CD4-positive, CD25-positive, alpha-beta regulatory T cell (primary cell): Measurements from ENCODE around the gene KIF26A. TPM values are rescaled to one million over a fixed set of nuclear protein-coding genes. Genes with fewer than 3 reads are reported as not detected.

Source experiments
- ATAC-seq, 2 donors: fragments of 150-1000 bp; cut with Tn5 transposase; one replicate each; pipeline ENCODE4 v1.10.0; 2021; ENCODE audit warnings: low read depth in 2 of 2, moderate number of reproducible peaks in 2 of 2, moderate library complexity in 1 of 2
- DNase-seq, 3 donors: peaks; one replicate each; pipeline versions ENCODE4 v3.0.0 to v3.0.0-alpha.2; 2012 to 2022; ENCODE audit warnings: mixed read lengths in 1 of 3
- H3K27ac ChIP-seq: one replicate; pipeline ENCODE4 v1.7.0; 2013; ENCODE audit warnings: mild to moderate bottlenecking, low read length; ENCODE audit not compliant: insufficient read depth, poor library complexity, severe bottlenecking
- H3K27me3 ChIP-seq: one replicate; pipeline ENCODE4 v1.7.0; 2013; ENCODE audit warnings: low read length; ENCODE audit not compliant: control insufficient read depth, insufficient read depth
- H3K36me3 ChIP-seq: one replicate; pipeline ENCODE4 v1.7.0; 2013; ENCODE audit warnings: mild to moderate bottlenecking, low read length, moderate library complexity; ENCODE audit not compliant: control insufficient read depth, insufficient read depth
- H3K4me1 ChIP-seq: 2 replicates; pipeline ENCODE4 v1.7.0; 2013; ENCODE audit warnings: mild to moderate bottlenecking, low read length; ENCODE audit not compliant: insufficient read depth, control insufficient read depth, poor library complexity, severe bottlenecking
- H3K4me3 ChIP-seq: one replicate; pipeline ENCODE4 v1.7.0; 2013; ENCODE audit warnings: low read depth, mild to moderate bottlenecking, low read length, moderate library complexity
- H3K9me3 ChIP-seq, 2 experiments: 1 replicate in 1 of 2; 2 replicates in 1 of 2; pipeline ENCODE4 v1.7.0; 2013; ENCODE audit warnings: low read length in 2 of 2, mild to moderate bottlenecking in 1 of 2, moderate library complexity in 1 of 2; ENCODE audit not compliant: control insufficient read depth in 2 of 2
- H3K27ac Mint-ChIP-seq, 3 donors: one replicate each; pipeline ENCODE4 v1.8.0; 2020 to 2022; ENCODE audit warnings: mild to moderate bottlenecking in 3 of 3, mixed read lengths in 3 of 3, moderate library complexity in 2 of 3
- H3K27me3 Mint-ChIP-seq: one replicate; pipeline ENCODE4 v1.8.0; 2022; ENCODE audit warnings: mild to moderate bottlenecking, mixed read lengths
- H3K36me3 Mint-ChIP-seq: one replicate; pipeline ENCODE4 v1.8.0; 2020; ENCODE audit warnings: mixed read lengths
- H3K4me1 Mint-ChIP-seq, 4 donors: one replicate each; pipeline ENCODE4 v1.8.0; 2020 to 2022; ENCODE audit warnings: mixed read lengths in 4 of 4, mild to moderate bottlenecking in 1 of 4
- H3K4me3 Mint-ChIP-seq, 4 donors: one replicate each; pipeline ENCODE4 v1.8.0; 2020 to 2022; ENCODE audit warnings: mild to moderate bottlenecking in 4 of 4, mixed read lengths in 4 of 4, moderate library complexity in 3 of 4
- H3K9me3 Mint-ChIP-seq, 7 donors: one replicate each; pipeline ENCODE4 v1.8.0; 2020 to 2022; ENCODE audit warnings: mixed read lengths in 7 of 7, mild to moderate bottlenecking in 3 of 7, moderate library complexity in 2 of 7
- polyA plus RNA-seq, 4 donors: library from polyadenylated mRNA; unstranded; fragments of 300-500 nt; fragmentation: Illumina TruSeq; gene quantifications; one replicate each; pipeline ENCODE4 v1.2.3, GENCODE V29; 2021
- total RNA-seq: library from RNA; stranded (reverse); gene quantifications from one replicate; pipeline ENCODE4 v1.2.3, GENCODE V29; 2022

The KIF26A gene
- total and polyA plus RNA-seq, 5 donors from 2014 or later = 0.07 TPM; not detected in 4

DNA sequence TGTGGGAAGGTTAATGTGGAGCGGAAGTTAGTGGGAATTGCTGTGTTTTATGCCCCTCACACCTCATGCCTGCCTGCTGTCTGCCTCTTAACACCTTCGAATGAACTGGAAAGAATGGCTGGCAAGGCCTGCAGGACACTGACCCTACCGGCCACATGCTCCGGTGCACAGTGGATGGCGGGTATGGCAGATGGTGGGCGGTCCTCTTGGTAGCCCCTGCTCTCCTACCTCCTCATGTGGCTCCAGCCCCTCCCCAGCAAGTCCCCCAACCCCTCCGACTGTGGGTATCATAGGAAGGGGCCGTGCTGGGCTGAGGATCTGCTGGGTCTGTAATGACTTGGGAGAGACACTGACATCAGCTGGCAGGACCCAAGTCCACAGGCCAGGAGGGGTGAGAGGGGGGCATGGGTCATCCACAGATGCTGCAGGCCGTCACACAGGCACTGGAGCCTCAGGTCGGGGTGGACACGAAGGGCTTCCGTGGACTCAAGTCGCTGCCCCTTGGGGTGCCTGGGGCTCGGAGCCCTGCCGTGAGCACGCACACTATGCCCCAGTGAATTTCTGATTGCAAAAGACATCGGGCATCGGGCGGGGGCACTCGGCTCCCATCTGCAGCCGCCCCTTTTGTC is 77.4 kb downstream of the KIF26A start:
- H3K36me3 ChIP-seq = no peaks in the 10 kb centered on the region
- H3K27ac Mint-ChIP-seq = no peak overlapping the region
- H3K27ac ChIP-seq = no peak overlapping the region
- no peaks in the 10 kb centered on the region for H3K27me3 ChIP-seq
- peaks cover 0 to 2% (median 0%) of the 10 kb centered on the region in 7 donors for H3K9me3 Mint-ChIP-seq
- no peaks in the 10 kb centered on the region for H3K36me3 Mint-ChIP-seq
- no peaks in the 10 kb centered on the region for H3K9me3 ChIP-seq
- no peak overlapping the region for H3K4me3 ChIP-seq
- H3K27me3 Mint-ChIP-seq = no peaks in the 10 kb centered on the region
- no peaks in the 10 kb centered on the region for H3K4me1 Mint-ChIP-seq
- no peak overlapping the region for H3K4me3 Mint-ChIP-seq
- DNase-seq (no peak), ATAC-seq (no peak)
- no peaks in the 10 kb centered on the region for H3K4me1 ChIP-seq

DNA sequence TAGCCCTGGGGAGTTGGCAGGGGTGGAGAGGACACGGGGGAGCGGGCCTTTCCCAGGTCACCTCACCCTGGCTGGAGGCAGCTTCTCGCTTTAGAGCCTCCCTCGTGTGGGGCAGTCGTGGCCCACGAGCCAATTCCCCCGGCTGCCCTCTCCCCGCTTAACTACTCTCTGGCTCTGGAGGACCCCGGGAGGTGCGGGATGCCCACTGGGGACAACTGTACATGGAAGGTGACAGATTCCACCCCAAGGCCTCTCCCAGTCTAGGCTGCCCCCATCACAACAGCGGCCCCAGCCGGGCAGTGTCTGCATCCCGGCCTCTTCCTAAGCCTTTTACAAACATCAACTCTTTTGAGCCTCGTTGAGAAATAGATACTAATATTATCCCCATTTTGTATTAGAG is 78.1 kb downstream of the KIF26A start:
- no peak overlapping the region for H3K4me3 ChIP-seq
- H3K4me1 ChIP-seq = no peaks in the 10 kb centered on the region
- Mint-ChIP-seq H3K9me3 (peaks cover 0 to 2% (median 0%) of the 10 kb centered on the region in 7 donors), H3K36me3 (no peaks in the 10 kb centered on the region), H3K4me1 (no peaks in the 10 kb centered on the region), H3K4me3 (no peak overlapping the region), H3K27ac (no peak overlapping the region), H3K27me3 (no peaks in the 10 kb centered on the region)
- H3K27me3 ChIP-seq = no peaks in the 10 kb centered on the region
- H3K36me3 ChIP-seq = no peaks in the 10 kb centered on the region
- H3K27ac ChIP-seq = no peak overlapping the region
- H3K9me3 ChIP-seq = no peaks in the 10 kb centered on the region
- no peak for ATAC-seq
- DNase-seq = no peak

DNA sequence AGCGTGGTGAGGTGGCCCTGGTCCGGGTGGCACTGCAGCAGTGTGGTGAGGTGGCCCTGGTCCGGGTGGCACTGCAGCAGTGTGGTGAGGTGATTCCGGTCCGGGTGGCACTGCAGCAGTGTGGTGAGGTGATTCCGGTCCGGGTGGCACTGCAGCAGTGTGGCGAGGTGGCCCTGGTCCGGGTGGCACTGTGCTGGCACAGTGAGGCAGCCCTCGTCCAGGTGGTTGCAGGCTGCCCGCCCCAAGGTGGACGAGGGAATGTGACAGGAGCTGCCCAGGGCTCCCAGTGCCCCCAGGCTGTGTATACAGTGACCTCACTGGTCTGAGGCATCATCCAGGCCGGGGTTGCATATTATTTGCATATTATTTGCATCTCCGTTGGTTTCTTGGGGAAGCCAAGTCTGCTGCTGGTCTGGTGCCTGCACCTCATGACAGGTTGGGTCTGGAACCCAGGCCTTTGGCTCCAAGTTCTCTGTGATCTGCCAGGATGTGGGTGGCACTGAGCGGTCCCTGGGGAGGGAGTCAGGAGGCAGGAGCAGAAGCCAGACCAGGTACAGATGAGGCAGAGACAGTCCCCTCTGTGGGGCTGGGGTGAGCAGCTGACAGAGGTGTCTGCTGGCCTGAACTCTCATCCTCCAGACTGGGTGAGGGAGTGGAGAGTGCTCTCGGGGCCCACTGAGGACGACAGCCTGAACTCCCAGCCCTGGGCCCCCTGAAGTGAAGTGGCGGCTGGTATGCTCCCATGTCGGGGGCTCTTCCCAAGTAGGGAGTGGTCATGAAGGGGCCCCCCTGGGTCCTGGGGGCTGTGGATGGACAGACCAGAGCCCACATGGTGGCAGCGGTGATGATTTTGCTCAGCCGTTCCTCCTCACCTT is 79.3 kb downstream of the KIF26A start:
- H3K27ac ChIP-seq = no peak overlapping the region
- Mint-ChIP-seq H3K27ac (no peak overlapping the region), H3K4me1 (peaks cover 0 to 3% (median 0%) of the 10 kb centered on the region in 4 donors), H3K4me3 (no peak overlapping the region), H3K36me3 (no peaks in the 10 kb centered on the region), H3K9me3 (no peaks in the 10 kb centered on the region), H3K27me3 (no peaks in the 10 kb centered on the region)
- ATAC-seq = no peak
- H3K9me3 ChIP-seq = no peaks in the 10 kb centered on the region
- no peak for DNase-seq
- no peaks in the 10 kb centered on the region for H3K27me3 ChIP-seq
- no peaks in the 10 kb centered on the region for H3K4me1 ChIP-seq
- H3K36me3 ChIP-seq = no peaks in the 10 kb centered on the region
- no peak overlapping the region for H3K4me3 ChIP-seq

DNA sequence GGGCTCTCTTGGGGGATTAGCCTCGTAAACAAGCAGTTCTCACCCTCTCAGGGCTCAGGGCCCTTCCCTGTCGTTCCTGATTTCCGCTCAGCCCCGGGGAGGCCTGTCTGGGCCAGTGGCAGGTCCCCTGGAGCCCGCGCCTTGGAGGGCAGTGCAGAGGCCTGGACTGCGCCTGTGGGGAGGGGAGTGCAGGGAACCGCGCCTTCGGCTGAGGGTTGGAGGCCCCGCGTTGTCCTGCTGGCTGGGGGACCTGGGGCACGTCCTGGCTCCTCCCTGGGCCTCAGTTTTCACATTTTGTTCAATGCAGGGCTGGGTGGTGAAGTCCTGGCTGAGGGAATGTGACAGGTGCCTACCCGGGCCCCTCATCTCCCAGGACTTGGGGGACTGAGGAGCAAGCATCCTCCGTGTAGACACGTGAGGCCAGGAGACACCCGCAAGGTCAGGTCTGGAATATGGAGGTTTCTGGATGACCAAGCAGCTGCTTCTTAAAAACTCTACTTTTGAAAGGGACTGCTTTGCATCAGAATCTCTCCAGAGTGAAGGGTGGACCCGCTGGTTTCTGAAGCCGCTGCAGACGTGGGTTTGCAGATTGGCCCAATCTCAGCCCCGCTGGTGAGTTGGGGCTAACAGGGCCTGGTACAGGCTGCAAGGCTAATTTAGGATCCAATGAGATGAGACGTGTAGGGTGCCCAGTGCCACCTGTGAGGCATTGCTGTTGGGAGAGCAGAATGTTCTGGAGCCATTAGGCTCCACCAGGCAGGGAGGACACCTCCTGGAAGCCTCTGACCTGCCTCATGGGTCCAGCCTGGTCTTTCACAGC is 80.2 kb downstream of the KIF26A start:
- no peaks in the 10 kb centered on the region for H3K36me3 Mint-ChIP-seq
- no peaks in the 10 kb centered on the region for H3K9me3 Mint-ChIP-seq
- DNase-seq (no peak), ATAC-seq (no peak)
- peaks cover 0 to 3% (median 0%) of the 10 kb centered on the region in 4 donors for H3K4me1 Mint-ChIP-seq
- no peaks in the 10 kb centered on the region for H3K27me3 Mint-ChIP-seq
- Histone ChIP-seq H3K9me3 (no peaks in the 10 kb centered on the region), H3K27ac (no peak overlapping the region), H3K4me3 (no peak overlapping the region), H3K4me1 (no peaks in the 10 kb centered on the region), H3K27me3 (no peaks in the 10 kb centered on the region), H3K36me3 (no peaks in the 10 kb centered on the region)
- no peak overlapping the region for H3K4me3 Mint-ChIP-seq
- no peak overlapping the region for H3K27ac Mint-ChIP-seq

DNA sequence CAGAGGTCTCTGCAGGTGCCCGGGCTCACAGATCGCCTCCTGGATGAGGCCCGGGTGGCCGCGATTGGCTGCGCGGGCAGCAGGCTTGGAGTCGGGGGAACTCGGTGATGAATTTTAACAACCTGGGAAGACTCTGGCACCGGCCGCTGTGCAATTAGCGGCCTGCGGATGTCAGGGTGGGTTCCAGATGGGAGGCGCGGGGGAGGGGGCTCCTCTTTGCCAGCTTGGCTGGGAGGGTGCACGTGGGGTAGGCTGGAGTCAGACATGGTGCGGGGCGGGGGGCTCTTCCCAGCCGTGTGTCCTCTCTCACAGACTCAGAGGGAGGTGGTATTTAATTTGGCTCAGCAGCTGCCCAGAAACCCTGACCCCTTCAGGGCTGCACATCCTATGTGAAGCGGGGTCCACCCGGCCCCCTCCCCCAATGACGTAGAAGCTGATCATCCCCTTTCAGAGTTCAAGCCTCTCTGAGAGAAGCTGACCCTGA is 81.4 kb downstream of the KIF26A start:
- H3K4me1 ChIP-seq = no peaks in the 10 kb centered on the region
- no peaks in the 10 kb centered on the region for H3K36me3 ChIP-seq
- no peak for DNase-seq
- H3K4me3 ChIP-seq = no peak overlapping the region
- Mint-ChIP-seq H3K27me3 (no peaks in the 10 kb centered on the region), H3K9me3 (no peaks in the 10 kb centered on the region), H3K27ac (no peak overlapping the region), H3K4me1 (peaks cover 0 to 7% (median 3%) of the 10 kb centered on the region in 4 donors), H3K36me3 (no peaks in the 10 kb centered on the region), H3K4me3 (no peak overlapping the region)
- ATAC-seq = no peak
- no peaks in the 10 kb centered on the region for H3K9me3 ChIP-seq
- H3K27me3 ChIP-seq = no peaks in the 10 kb centered on the region
- H3K27ac ChIP-seq = no peak overlapping the region

DNA sequence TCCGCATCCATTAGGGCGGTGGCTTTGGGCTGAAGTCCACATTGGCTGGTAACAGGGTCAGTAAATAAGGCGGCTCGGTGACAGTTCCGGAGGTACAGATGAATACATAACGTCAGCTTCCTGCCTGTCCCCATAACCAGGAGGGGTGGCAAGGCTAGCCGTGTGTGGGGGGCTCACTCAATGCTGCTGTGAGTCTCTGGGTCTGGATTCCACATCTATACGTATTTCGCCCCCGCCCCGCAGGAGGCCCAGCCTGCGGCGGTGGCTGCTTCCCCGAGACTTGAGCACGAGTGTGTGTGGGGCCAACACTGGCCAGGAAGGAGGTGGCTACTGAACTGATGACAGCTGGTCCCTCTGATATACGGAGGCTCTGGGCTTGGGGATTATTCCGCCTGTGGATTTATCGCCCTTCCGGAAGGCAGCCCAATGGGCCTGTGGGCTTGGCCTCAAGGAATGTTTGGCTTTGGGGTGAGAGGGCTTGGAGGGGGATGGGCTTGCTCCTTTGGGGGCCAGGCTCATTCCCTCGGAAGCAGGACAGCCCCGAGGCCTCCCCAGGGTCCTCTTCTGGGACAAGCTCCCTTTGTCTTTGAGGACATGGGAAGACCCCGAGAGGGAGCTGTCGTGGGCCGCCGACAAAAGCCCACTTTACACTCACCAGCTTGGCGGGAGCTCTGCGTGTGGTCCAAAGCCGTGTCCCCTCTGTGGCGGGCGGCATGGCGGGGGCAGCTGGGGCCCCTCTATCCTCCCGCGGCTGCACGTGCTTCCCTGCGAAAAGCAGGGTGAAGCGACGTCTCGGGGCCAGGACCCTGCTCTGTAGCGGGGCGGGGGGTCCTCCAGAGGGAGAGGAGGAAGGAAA is 82.1 kb downstream of the KIF26A start:
- Mint-ChIP-seq H3K27ac (no peak overlapping the region), H3K9me3 (no peaks in the 10 kb centered on the region), H3K4me3 (no peak overlapping the region), H3K36me3 (no peaks in the 10 kb centered on the region), H3K4me1 (peaks cover 0 to 13% (median 4%) of the 10 kb centered on the region in 4 donors), H3K27me3 (no peaks in the 10 kb centered on the region)
- Histone ChIP-seq H3K27ac (no peak overlapping the region), H3K9me3 (no peaks in the 10 kb centered on the region), H3K4me3 (no peak overlapping the region), H3K27me3 (no peaks in the 10 kb centered on the region), H3K36me3 (no peaks in the 10 kb centered on the region), H3K4me1 (no peaks in the 10 kb centered on the region)
- no peak for ATAC-seq
- no peak for DNase-seq

DNA sequence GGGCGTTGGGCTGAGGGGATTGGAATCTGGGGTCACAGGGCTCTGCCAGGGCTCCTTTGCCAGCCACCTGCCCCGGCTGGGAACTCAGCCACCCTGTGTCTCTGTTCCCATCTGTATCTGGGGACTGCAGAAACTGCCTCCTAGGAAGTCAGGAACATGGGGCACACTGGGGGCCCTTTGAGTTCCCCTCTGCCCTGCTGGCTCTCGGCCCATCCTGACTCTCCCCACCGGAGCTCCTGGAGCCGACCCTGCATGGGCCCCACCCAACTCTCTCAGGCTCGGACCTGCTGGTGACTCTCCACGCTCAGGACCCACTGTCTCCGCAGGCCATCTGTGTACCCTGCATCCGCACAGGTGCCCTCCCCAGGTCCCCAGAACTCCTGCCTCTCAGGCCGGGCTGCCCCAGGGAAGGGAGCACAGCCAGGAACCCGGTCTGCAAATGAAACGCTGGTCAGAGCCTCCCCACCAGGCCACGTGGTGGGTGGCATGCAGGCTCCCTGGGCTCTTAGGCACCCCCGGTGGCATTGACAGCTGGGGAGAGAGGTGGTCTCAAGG is 82.8 kb downstream of the KIF26A start:
- Histone ChIP-seq H3K36me3 (no peaks in the 10 kb centered on the region), H3K27ac (no peak overlapping the region), H3K9me3 (no peaks in the 10 kb centered on the region), H3K27me3 (no peaks in the 10 kb centered on the region), H3K4me1 (peaks cover 5% of the 10 kb centered on the region), H3K4me3 (no peak overlapping the region)
- Mint-ChIP-seq H3K9me3 (no peaks in the 10 kb centered on the region), H3K36me3 (no peaks in the 10 kb centered on the region), H3K27me3 (no peaks in the 10 kb centered on the region), H3K4me3 (no peak overlapping the region), H3K4me1 (peaks cover 0 to 17% (median 4%) of the 10 kb centered on the region in 4 donors), H3K27ac (no peak overlapping the region)
- DNase-seq (no peak), ATAC-seq (no peak)
